ENCODE results near the gene ENAH.

Gene ENAH

GRCh38 chr1:225674381-225674780 lies 21.5 kb upstream of the ENAH start:
- DNase-seq (ENCODE audit: low read depth in 1 of 2, low spot score in 1 of 2), result no peak
- no peaks in the 10 kb centered on the region for H3K27me3 ChIP-seq (ENCODE audit: insufficient read depth, poor library complexity, severe bottlenecking)
- TF ChIP-seq SPI1 (IDR thresholded peaks at IDR 0.05; ENCODE audit: borderline replicate concordance, low read depth), result no peak
- no peak for TF ChIP-seq GABPA (IDR thresholded peaks at IDR 0.05; ENCODE audit: low read depth)
- TF ChIP-seq REST (IDR thresholded peaks at IDR 0.05; ENCODE audit: insufficient replicate concordance, low read depth), result no peak
- no peak for TF ChIP-seq CTCF (IDR thresholded peaks at IDR 0.05; ENCODE audit: insufficient read depth, low read length)
- no peak for TF ChIP-seq POLR2AphosphoS5 (IDR thresholded peaks at IDR 0.05; ENCODE audit: low read depth)
- no peak overlapping the region for H3K27ac ChIP-seq (replicated peaks)
- H3K4me3 ChIP-seq (replicated peaks; ENCODE audit: insufficient read depth, low read length), result no peak overlapping the region

- Histone ChIP-seq H3K27me3 (ENCODE audit: insufficient read depth, poor library complexity, severe bottlenecking) (no peaks in the 10 kb centered on the region), H3K27ac (replicated peaks) (no peak overlapping the region), H3K4me3 (replicated peaks; ENCODE audit: insufficient read depth, low read length) (no peak overlapping the region)
- no peak for TF ChIP-seq REST (IDR thresholded peaks at IDR 0.05; ENCODE audit: insufficient replicate concordance, low read depth)
- TF ChIP-seq POLR2AphosphoS5 (IDR thresholded peaks at IDR 0.05; ENCODE audit: low read depth), result no peak
- TF ChIP-seq CTCF (IDR thresholded peaks at IDR 0.05; ENCODE audit: insufficient read depth, low read length), result no peak
- TF ChIP-seq SPI1 (IDR thresholded peaks at IDR 0.05; ENCODE audit: borderline replicate concordance, low read depth), result no peak
- TF ChIP-seq GABPA (IDR thresholded peaks at IDR 0.05; ENCODE audit: low read depth), result no peak
- DNase-seq (ENCODE audit: low read depth in 1 of 2, low spot score in 1 of 2), result no peak
These were observed 18.1 kb upstream of the ENAH start for GRCh38 chr1:225670806-225671733.

GRCh38 chr1:225670356-225670755 lies 17.4 kb upstream of the ENAH start:
- Histone ChIP-seq H3K27ac (replicated peaks) (no peak overlapping the region), H3K4me3 (replicated peaks; ENCODE audit: insufficient read depth, low read length) (no peak overlapping the region), H3K27me3 (ENCODE audit: insufficient read depth, poor library complexity, severe bottlenecking) (no peaks in the 10 kb centered on the region)
- TF ChIP-seq GABPA (IDR thresholded peaks at IDR 0.05; ENCODE audit: low read depth), result no peak
- no peak for TF ChIP-seq REST (IDR thresholded peaks at IDR 0.05; ENCODE audit: insufficient replicate concordance, low read depth)
- no peak for TF ChIP-seq POLR2AphosphoS5 (IDR thresholded peaks at IDR 0.05; ENCODE audit: low read depth)
- no peak for TF ChIP-seq SPI1 (IDR thresholded peaks at IDR 0.05; ENCODE audit: borderline replicate concordance, low read depth)
- TF ChIP-seq CTCF (IDR thresholded peaks at IDR 0.05; ENCODE audit: insufficient read depth, low read length), result no peak
- no peak for DNase-seq (ENCODE audit: low read depth in 1 of 2, low spot score in 1 of 2)

All from HL-60 (cell line).